H1 (cell line): ENCODE results near the gene ABTB1. TPM values are rescaled to one million over a fixed set of nuclear protein-coding genes. Genes with fewer than 3 reads are reported as not detected.
A peak's percentile ranks its signal among the peaks of the same experiment; 100 is the strongest.

Source experiments
- CTCF ChIA-PET: fragments of 300-600 bp; sonication (Branson Sonifier 250); formaldehyde crosslinking; loops from one replicate; lab custom pipeline; 2021; ENCODE audit not compliant: partially characterized antibody; lab: Charles Lee
- POLR2A ChIA-PET: fragments of 300-600 bp; sonication (Branson Sonifier 250); formaldehyde crosslinking; loops from one replicate; lab custom pipeline; 2021; ENCODE audit warnings: inconsistent platforms; ENCODE audit not compliant: partially characterized antibody; lab: Charles Lee
- DNase-seq, 2 experiments: peaks; one replicate each; pipeline versions ENCODE4 v3.0.0 to v3.0.0-alpha.2; 2010 to 2022; ENCODE audit warnings: low spot score in 2 of 2, low read depth in 1 of 2, mixed read lengths in 1 of 2
- FAIRE-seq: peaks from 2 replicates; lab custom pipeline; 2011; peaks lifted over from hg19 to GRCh38; lab: Jason Lieb, UNC
- H2AFZ ChIP-seq: 2 replicates; pipeline ENCODE4 v1.8.1; 2012; ENCODE audit warnings: low read length, inconsistent platforms
- H2AK5ac ChIP-seq: 2 replicates; pipeline ENCODE4 v1.6.1; 2013; ENCODE audit warnings: low read depth, low read length
- H2BK120ac ChIP-seq: replicated peaks from 2 replicates; pipeline ENCODE3; 2013; ENCODE audit warnings: low read depth, low read length, inconsistent platforms
- H2BK12ac ChIP-seq: 2 replicates; pipeline ENCODE4 v1.6.1; 2013; ENCODE audit warnings: low read depth, low read length
- H2BK15ac ChIP-seq: 2 replicates; pipeline ENCODE4 v1.6.1; 2013; ENCODE audit warnings: low read length
- H2BK20ac ChIP-seq: 2 replicates; pipeline ENCODE4 v1.6.1; 2013; ENCODE audit warnings: low read length
- H2BK5ac ChIP-seq: 2 replicates; pipeline ENCODE4 v1.6.1; 2013; ENCODE audit warnings: low read depth, low read length
- H3K14ac ChIP-seq: 2 replicates; pipeline ENCODE4 v1.6.1; 2013; ENCODE audit warnings: inconsistent platforms; ENCODE audit not compliant: insufficient read length
- H3K18ac ChIP-seq: 2 replicates; pipeline ENCODE4 v1.6.1; 2013; ENCODE audit warnings: low read length; ENCODE audit errors: extremely low read depth
- H3K23ac ChIP-seq: 2 replicates; pipeline ENCODE4 v1.6.1; 2013; ENCODE audit warnings: inconsistent platforms; ENCODE audit not compliant: insufficient read length
- H3K23me2 ChIP-seq: 2 replicates; pipeline ENCODE4 v1.6.1; 2013; ENCODE audit warnings: low read depth, low read length
- H3K27ac ChIP-seq: 2 replicates; pipeline ENCODE4 v1.6.1; 2011; ENCODE audit warnings: low read depth, low read length, inconsistent platforms
- H3K27me3 ChIP-seq, 4 experiments: replicated peaks in 1 of 4; 1 replicate in 1 of 4; 2 replicates in 3 of 4; pipeline versions ENCODE4 v1.6.1 to v1.8.1; 2011 to 2013; ENCODE audit warnings: low read length in 3 of 4, mild to moderate bottlenecking in 3 of 4, inconsistent platforms in 2 of 4, mixed read lengths in 2 of 4, moderate library complexity in 1 of 4; ENCODE audit not compliant: control insufficient read depth in 3 of 4, insufficient read depth in 3 of 4; ENCODE audit errors: extremely low read depth in 1 of 4
- H3K36me3 ChIP-seq, 4 experiments: 2 replicates each; pipeline versions ENCODE4 v1.6.1 to v1.8.1; 2011 to 2013; ENCODE audit warnings: mild to moderate bottlenecking in 4 of 4, low read length in 3 of 4, moderate library complexity in 2 of 4, control low read depth in 1 of 4, inconsistent platforms in 1 of 4; ENCODE audit not compliant: insufficient read depth in 4 of 4, control insufficient read depth in 2 of 4
- H3K4ac ChIP-seq: replicated peaks from 2 replicates; pipeline ENCODE3; 2013; ENCODE audit warnings: low read length, low read depth, mixed read lengths, inconsistent platforms; ENCODE audit not compliant: insufficient read length
- H3K4me1 ChIP-seq, 4 experiments: replicated peaks in 1 of 4; 1 replicate in 1 of 4; 2 replicates in 3 of 4; pipeline versions ENCODE4 v1.6.1 to v1.8.1; 2011 to 2013; ENCODE audit warnings: low read length in 3 of 4, inconsistent platforms in 2 of 4, mixed read lengths in 1 of 4; ENCODE audit not compliant: insufficient read depth in 4 of 4, control insufficient read depth in 3 of 4
- H3K4me2 ChIP-seq, 2 experiments: 2 replicates each; pipeline versions ENCODE4 v1.6.1 to v1.8.1; 2011 to 2013; ENCODE audit warnings: low read depth in 2 of 2, low read length in 2 of 2, control low read depth in 1 of 2, inconsistent platforms in 1 of 2, mild to moderate bottlenecking in 1 of 2; ENCODE audit not compliant: insufficient read depth in 1 of 2
- H3K4me3 ChIP-seq, 4 experiments: fragments of 200-600, 300-600 bp in 1 of 4; sonication (generic), shearing (Covaris generic), sonication (Bioruptor Twin) in 1 of 4; 2 replicates each; pipeline versions ENCODE4 v1.5.1 to v1.8.1; 2011 to 2016; ENCODE audit warnings: low read length in 4 of 4, low read depth in 3 of 4, control low read depth in 2 of 4, inconsistent platforms in 2 of 4, mild to moderate bottlenecking in 2 of 4, mixed read lengths in 1 of 4, moderate library complexity in 1 of 4; ENCODE audit not compliant: insufficient read depth in 2 of 4; ENCODE audit errors: extremely low read depth in 1 of 4
- H3K56ac ChIP-seq: replicated peaks from 2 replicates; pipeline ENCODE3; 2013; ENCODE audit warnings: low read depth, mild to moderate bottlenecking, mixed read lengths, low read length, inconsistent platforms; ENCODE audit not compliant: insufficient read length
- H3K79me1 ChIP-seq: 2 replicates; pipeline ENCODE4 v1.6.1; 2013; ENCODE audit warnings: low read depth, low read length, control low read depth
- H3K79me2 ChIP-seq, 2 experiments: 2 replicates each; pipeline versions ENCODE4 v1.6.1 to v1.8.1; 2012 to 2013; ENCODE audit warnings: low read length in 2 of 2, mild to moderate bottlenecking in 2 of 2, inconsistent platforms in 1 of 2; ENCODE audit not compliant: insufficient read depth in 2 of 2, control insufficient read depth in 1 of 2
- H3K9ac ChIP-seq, 4 experiments: replicated peaks in 1 of 4; 1 replicate in 1 of 4; 2 replicates in 3 of 4; pipeline versions ENCODE4 v1.6.1 to v1.8.1; 2011 to 2013; ENCODE audit warnings: low read depth in 3 of 4, low read length in 3 of 4, control low read depth in 2 of 4, mild to moderate bottlenecking in 2 of 4, moderate library complexity in 2 of 4, inconsistent platforms in 1 of 4; ENCODE audit errors: extremely low read depth in 1 of 4
- H3K9me3 ChIP-seq, 2 experiments: 2 replicates each; pipeline versions ENCODE4 v1.6.1 to v1.8.1; 2012 to 2013; ENCODE audit warnings: mild to moderate bottlenecking in 2 of 2, moderate library complexity in 2 of 2, control low read depth in 1 of 2, inconsistent platforms in 1 of 2, low read depth in 1 of 2, low read length in 1 of 2, mixed read lengths in 1 of 2; ENCODE audit not compliant: insufficient read depth in 2 of 2
- H4K20me1 ChIP-seq, 2 experiments: replicated peaks in 1 of 2; 2 replicates each; pipeline versions ENCODE3 to v1.8.1; 2011 to 2013; ENCODE audit warnings: inconsistent platforms in 2 of 2, low read length in 2 of 2, mild to moderate bottlenecking in 1 of 2; ENCODE audit not compliant: insufficient read depth in 2 of 2, control insufficient read depth in 1 of 2
- H4K5ac ChIP-seq: 2 replicates; pipeline ENCODE4 v1.6.1; 2013; ENCODE audit warnings: low read length, low read depth, mixed read lengths, inconsistent platforms; ENCODE audit not compliant: insufficient read length
- H4K8ac ChIP-seq: 2 replicates; pipeline ENCODE4 v1.8.0; 2013; ENCODE audit warnings: mild to moderate bottlenecking, moderate library complexity, low read length, inconsistent platforms; ENCODE audit not compliant: insufficient read depth; ENCODE audit errors: extremely low read depth
- H4K91ac ChIP-seq: replicated peaks from 2 replicates; pipeline ENCODE3; 2013; ENCODE audit warnings: low read length, mixed read lengths, inconsistent platforms; ENCODE audit not compliant: insufficient read length
- CBX5 ChIP-seq: fragments of 300-800, 300-1000 bp; sonication (generic); IDR thresholded peaks from 2 replicates; pipeline ENCODE4 v1.7.1; 2016; ENCODE audit warnings: antibody characterized with exemption, low read length, low read depth
- CBX8 ChIP-seq: fragments of 300-800, 300-1000 bp; sonication (generic); IDR thresholded peaks from 2 replicates; pipeline ENCODE4 v1.7.1; 2016; ENCODE audit warnings: low read depth, low read length, borderline replicate concordance
- CTCF ChIP-seq, 3 experiments: IDR thresholded peaks; 1 replicate in 2 of 3; 2 replicates in 1 of 3; pipeline versions ENCODE4 v1.5.1 to v1.6.1; 2011; ENCODE audit warnings: low read length in 3 of 3, mild to moderate bottlenecking in 3 of 3, inconsistent platforms in 2 of 3, low read depth in 1 of 3, moderate library complexity in 1 of 3; ENCODE audit not compliant: insufficient read depth in 1 of 3; ENCODE audit errors: control extremely low read depth in 1 of 3
- HDAC2 ChIP-seq, 2 experiments: fragments of 300-600 bp in 1 of 2; sonication (generic) in 1 of 2; IDR thresholded peaks; 2 replicates each; pipeline ENCODE4 v1.6.1; 2011 to 2012; ENCODE audit warnings: low read depth in 2 of 2, low read length in 2 of 2, mild to moderate bottlenecking in 2 of 2, moderate library complexity in 2 of 2, borderline replicate concordance in 1 of 2, inconsistent platforms in 1 of 2
- MAFK ChIP-seq: IDR thresholded peaks from 2 replicates; pipeline ENCODE4 v1.6.1; 2012; ENCODE audit warnings: low read depth, mild to moderate bottlenecking, improper control_type of control experiment, low read length
- PHF8 ChIP-seq: fragments of 200-600 bp; sonication (generic); conservative IDR thresholded peaks from 2 replicates; pipeline ENCODE4 v1.7.1; 2012; ENCODE audit warnings: low read depth, mild to moderate bottlenecking, inconsistent platforms, low read length, moderate library complexity
- POLR2A ChIP-seq, 2 experiments: IDR thresholded peaks; 1 replicate in 1 of 2; 2 replicates in 1 of 2; pipeline ENCODE4 v1.6.1; 2011; ENCODE audit warnings: low read depth in 2 of 2, low read length in 2 of 2, mild to moderate bottlenecking in 2 of 2; ENCODE audit errors: control extremely low read depth in 1 of 2
- POLR2AphosphoS5 ChIP-seq: IDR thresholded peaks from 2 replicates; pipeline ENCODE4 v1.6.1; 2011; ENCODE audit warnings: low read depth, low read length
- RNF2 ChIP-seq: fragments of 200-900, 300-1000 bp; sonication (generic); IDR thresholded peaks from 2 replicates; pipeline ENCODE4 v1.7.1; 2016; ENCODE audit warnings: borderline replicate concordance, low read depth, mild to moderate bottlenecking, antibody characterized with exemption, low read length; ENCODE audit not compliant: poor library complexity, severe bottlenecking; ENCODE audit errors: missing control alignments
- SUZ12 ChIP-seq: fragments of 200-600 bp; sonication (generic); IDR thresholded peaks from 2 replicates; pipeline ENCODE4 v1.6.1; 2012; ENCODE audit warnings: mild to moderate bottlenecking, inconsistent platforms, low read length, moderate library complexity, mixed read lengths
- WGBS, 2 experiments: shearing (Covaris generic) in 1 of 2; methylation state at CpG; one replicate each; pipeline versions ENCODE4 v1.1.6 to v1.1.7; 2013 to 2015; ENCODE audit warnings: low lambda C conversion rate in 2 of 2, mixed read lengths in 2 of 2, inconsistent platforms in 1 of 2, low coverage in 1 of 2, missing lambda C conversion rate in 1 of 2; ENCODE audit not compliant: insufficient replicate concordance in 2 of 2, insufficient coverage in 1 of 2, insufficient read length in 1 of 2; ENCODE audit errors: extremely low coverage in 1 of 2, missing lambda C conversion rate in 1 of 2; 5-methylcytosine and 5-hydroxymethylcytosine counted together
- polyA plus RNA-seq, 7 experiments: library from polyadenylated mRNA; depleted of rRNA in 3 of 7; stranded (reverse) in 5 of 7; unstranded in 2 of 7; fragments of >200 nt in 5 of 7; fragments of 200-250 nt in 2 of 7; gene quantifications; 1 replicate in 5 of 7; 2 replicates in 1 of 7; 4 replicates in 1 of 7; pipeline versions ENCODE4 v1.2.1 to v1.2.3, GENCODE V29; 2011 to 2013; ENCODE audit warnings: missing spikeins in 2 of 7, mixed read lengths in 2 of 7
- total RNA-seq: library from RNA; stranded (reverse); fragmentation: NEBNext Ultra II Directional; extraction: Animal tissue kit (Norgen Biotek cat#: 25700); gene quantifications from 2 replicates; pipeline ENCODE4 v1.2.1, GENCODE V29; 2021

The ABTB1 gene
- total and polyA plus RNA-seq, 2 of the 8 experiments (the other 6 are each of a cell fraction or from before 2014, with no cell fraction given): 7.1 to 9.4 TPM

- H3K4me2 ChIP-seq: no peak overlapping the region
- no peak overlapping the region for H3K9ac ChIP-seq
- H3K36me3 ChIP-seq: no peaks in the 10 kb centered on the region
- no peak overlapping the region for H2BK120ac ChIP-seq
- no peaks in the 10 kb centered on the region for H3K79me1 ChIP-seq
- no peak overlapping the region for H2AFZ ChIP-seq
- H3K27me3 ChIP-seq: no peaks in the 10 kb centered on the region; a peak in 2 of 7 replicates
- no peak overlapping the region for H2BK12ac ChIP-seq
- POLR2A ChIA-PET: interaction anchor here (1.4 kb wide), 1 partner anchor 79 kb away, joined by 5 read pairs; the partner anchor contains the start of gene MCM2
- no peak overlapping the region for H3K4me3 ChIP-seq
- H2AK5ac ChIP-seq: no peak overlapping the region
- no peak overlapping the region for H3K14ac ChIP-seq
- peaks cover 11% of the 10 kb centered on the region; the same call in 1 of the 2 replicates for H3K23me2 ChIP-seq
- H2BK5ac ChIP-seq: no peak overlapping the region
- H2BK20ac ChIP-seq: no peak overlapping the region
- H3K4ac ChIP-seq: no peak overlapping the region
- H2BK15ac ChIP-seq: no peak overlapping the region
- peaks cover 0 to 2% of the 10 kb centered on the region in 2 experiments for H4K20me1 ChIP-seq
- 0 out of 2 replicates have a peak overlapping the region, but pooled peaks have one; percentile 19 for H4K8ac ChIP-seq
- H4K91ac ChIP-seq: no peak overlapping the region
- H3K4me1 ChIP-seq: peaks cover 0 to 11% (median 7%) of the 10 kb centered on the region in 4 experiments; a peak in 6 of 7 replicates
- no peak overlapping the region for H3K18ac ChIP-seq
- no peak overlapping the region for H4K5ac ChIP-seq
- H3K56ac ChIP-seq: no peak overlapping the region
- CTCF ChIA-PET: interaction anchor here (0.6 to 9.6 kb wide), 2 partner anchors 16 to 41 kb away, joined by 3 to 172 read pairs; no protein-coding TSS in a partner anchor
- no peaks in the 10 kb centered on the region for H3K9me3 ChIP-seq
- no peak overlapping the region for H3K23ac ChIP-seq
- DNase-seq: peak in 1 of 2 experiments; percentile 33
- H3K79me2 ChIP-seq: no peaks in the 10 kb centered on the region
- no peak for FAIRE-seq
- H3K27ac ChIP-seq: no peak overlapping the region
- WGBS, 2 experiments: 87% methylated on average over 20 of the region's 21 CpGs; no CpG with 5 or more reads in 1 of the 2 experiments
- TF ChIP-seq CTCF (IDR thresholded peaks at IDR 0.05; ENCODE audit: control extremely low read depth in 1 of 3, insufficient read depth in 1 of 3, low read depth in 1 of 3, low read length in 3 of 3): no peak
- no peak for TF ChIP-seq CBX8
- no peak for TF ChIP-seq CBX5
- no peak for TF ChIP-seq POLR2A (IDR thresholded peaks at IDR 0.05; ENCODE audit: control extremely low read depth in 1 of 2, low read depth in 2 of 2, low read length in 2 of 2)
- TF ChIP-seq MAFK: no peak
- no peak for TF ChIP-seq HDAC2 (IDR thresholded peaks at IDR 0.05; ENCODE audit: borderline replicate concordance in 1 of 2, low read depth in 2 of 2, low read length in 2 of 2)
- TF ChIP-seq SUZ12: no peak
- no peak for TF ChIP-seq RNF2
- TF ChIP-seq POLR2AphosphoS5: no peak
- TF ChIP-seq PHF8: no peak
Observed at GRCh38 chr3:127676921-127677351, 4.2 kb downstream of the ABTB1 start.
